HG02759 (cell line): ENCODE results near the gene SH3RF1.

Experiments
- ATAC-seq: cut with Tn5 transposase; IDR thresholded peaks from one replicate; pipeline ENCODE4 v1.9.1; 2021; ENCODE audit warnings: mild to moderate bottlenecking, moderate library complexity; ENCODE audit not compliant: unreplicated experiment

SH3RF1 gene

DNA sequence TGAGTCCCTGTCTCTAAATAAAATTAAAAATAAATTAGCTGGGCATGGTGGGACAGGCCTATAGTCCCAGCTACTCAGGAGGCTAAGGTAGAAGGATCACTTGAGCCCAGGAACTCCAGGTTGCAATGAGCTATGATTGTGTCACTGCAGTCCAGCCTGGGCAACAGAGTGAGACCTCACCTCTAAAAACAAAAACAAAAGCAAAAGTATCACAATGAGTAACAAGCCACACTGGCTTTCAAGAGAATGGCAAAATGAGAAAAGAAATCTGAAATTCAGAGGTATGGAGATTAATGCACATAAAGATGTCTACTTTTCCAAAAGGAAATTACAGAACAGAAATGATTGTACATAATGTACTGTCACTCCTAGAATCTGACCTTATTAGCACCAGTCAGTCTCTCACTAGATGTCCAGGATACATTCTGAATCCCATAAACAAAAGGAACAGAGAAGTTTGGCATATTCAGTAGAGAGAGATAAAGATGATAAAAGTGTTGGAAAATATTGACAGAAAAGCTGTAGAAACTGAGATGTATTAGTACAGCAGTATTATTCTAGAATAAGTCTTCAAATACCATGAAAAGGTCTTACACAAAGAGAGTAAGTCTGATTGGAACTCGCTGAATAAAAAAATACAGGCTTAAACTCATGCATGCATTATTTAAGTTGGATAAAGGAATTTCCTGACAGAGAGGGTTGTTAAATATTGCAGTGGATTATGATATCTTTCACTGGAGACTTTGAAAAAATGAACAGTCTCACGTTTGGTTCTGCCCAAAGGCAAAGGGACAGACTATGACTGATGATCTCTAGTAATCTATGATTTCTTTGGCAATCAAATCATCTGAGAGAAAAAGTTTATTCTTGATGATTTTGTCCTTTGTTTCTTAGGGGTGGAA, 102.5 kb downstream of the SH3RF1 start:
- peak; percentile 94 for ATAC-seq

- ATAC-seq: no peak
Measured at GRCh38 chr4:169164669-169165415, 105.9 kb downstream of the SH3RF1 start.

- ATAC-seq: no peak
Measured at GRCh38 chr4:169163947-169164668, 106.6 kb downstream of the SH3RF1 start.

DNA sequence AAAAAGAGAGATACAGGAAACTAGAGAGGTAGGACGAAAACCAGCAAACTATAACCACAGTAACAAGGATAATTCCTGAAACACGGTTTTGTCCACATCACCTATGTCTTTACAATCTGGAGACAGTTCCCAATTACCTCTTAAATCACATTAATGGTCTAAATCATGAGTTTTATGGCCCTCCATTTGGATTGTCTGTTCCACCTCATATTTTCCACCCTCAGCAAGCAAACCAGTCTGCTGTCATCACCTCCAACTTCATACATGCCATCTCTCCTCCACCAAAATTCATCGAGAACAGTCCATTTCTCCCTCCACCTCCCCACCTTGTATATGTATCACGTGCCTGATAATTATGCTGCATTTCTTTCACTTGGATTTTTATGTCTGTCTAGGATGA, 107.3 kb downstream of the SH3RF1 start:
- ATAC-seq: no peak

GRCh38 chr4:169160825-169161224, 109.9 kb downstream of the SH3RF1 start:
- no peak for ATAC-seq

DNA sequence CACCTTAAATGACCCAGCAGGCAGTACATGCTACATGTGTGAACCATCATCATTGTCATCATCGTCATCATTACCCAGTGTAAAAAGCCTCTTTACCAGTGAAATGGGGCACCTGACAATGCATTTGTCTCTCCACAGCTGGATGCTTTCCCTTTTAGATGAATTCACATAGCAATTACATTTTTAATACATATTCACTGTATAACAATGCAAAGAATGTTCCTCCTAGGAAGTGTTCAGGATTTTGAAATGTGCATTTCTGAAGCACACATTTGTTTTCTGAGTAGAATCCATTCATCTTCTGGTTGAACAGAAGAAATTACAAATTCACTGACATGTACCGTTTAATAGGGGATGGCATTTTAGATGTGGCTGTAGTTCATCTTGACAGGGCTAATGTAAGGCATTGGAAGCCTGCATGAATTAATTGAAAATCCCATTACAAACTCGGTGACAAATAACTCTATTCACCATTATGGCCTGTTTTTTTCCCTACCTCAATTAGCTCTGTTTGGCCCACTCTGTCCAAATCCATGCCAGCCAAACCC, 111.1 kb downstream of the SH3RF1 start:
- no peak for ATAC-seq

- ATAC-seq: no peak
Measured at GRCh38 chr4:169158861-169159260, 111.9 kb downstream of the SH3RF1 start.

DNA sequence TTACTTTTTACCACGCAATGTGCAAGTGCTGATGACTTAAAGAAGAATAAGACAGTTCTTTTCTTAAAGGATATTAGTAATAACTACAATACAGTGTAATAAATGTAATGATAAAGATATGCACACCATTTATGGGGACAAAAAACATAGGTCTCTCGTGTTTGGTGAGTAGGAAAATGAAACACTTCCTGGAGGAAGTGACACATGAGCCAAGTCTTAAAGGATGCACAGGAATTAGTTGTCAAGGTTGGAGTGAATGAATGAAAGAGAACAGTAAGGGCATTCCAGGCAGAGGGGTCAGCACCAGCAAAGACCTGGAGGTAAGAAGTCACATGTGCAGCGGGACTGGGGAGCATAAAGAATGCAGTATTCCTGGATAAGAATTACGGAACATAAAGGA, 112.7 kb downstream of the SH3RF1 start:
- ATAC-seq: no peak

GRCh38 chr4:169156392-169156791, 114.4 kb downstream of the SH3RF1 start:
- no peak for ATAC-seq

GRCh38 chr4:169154121-169154520, 116.6 kb downstream of the SH3RF1 start:
- no peak for ATAC-seq

DNA sequence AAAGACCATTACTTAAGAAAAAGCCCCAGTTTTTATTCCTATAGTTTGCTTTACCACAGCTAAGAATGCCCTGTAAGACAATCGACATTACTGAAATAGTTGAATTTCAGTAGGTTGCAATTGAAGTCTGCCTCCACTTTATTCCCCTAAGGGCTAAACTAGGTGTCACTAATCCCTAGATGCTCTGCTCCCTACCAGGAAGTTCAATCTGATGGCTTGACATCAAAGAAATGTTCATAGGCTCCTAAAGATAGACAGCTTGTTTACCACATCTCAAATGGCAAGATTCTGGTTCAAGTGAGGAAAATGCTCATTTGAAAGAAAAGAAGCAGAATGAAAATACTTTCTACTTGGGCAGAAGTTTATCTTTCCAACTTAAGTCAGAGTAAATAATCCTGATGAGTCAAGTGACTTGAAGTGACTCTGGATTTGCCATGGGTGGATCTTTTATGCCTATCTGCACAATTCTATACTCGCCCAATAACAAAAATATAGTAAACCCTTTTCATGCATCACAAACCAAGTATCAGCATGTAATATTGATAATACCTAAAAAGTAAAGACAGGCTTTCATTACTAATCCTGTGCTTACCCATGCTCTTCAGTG, 117.2 kb downstream of the SH3RF1 start:
- ATAC-seq: no peak

DNA sequence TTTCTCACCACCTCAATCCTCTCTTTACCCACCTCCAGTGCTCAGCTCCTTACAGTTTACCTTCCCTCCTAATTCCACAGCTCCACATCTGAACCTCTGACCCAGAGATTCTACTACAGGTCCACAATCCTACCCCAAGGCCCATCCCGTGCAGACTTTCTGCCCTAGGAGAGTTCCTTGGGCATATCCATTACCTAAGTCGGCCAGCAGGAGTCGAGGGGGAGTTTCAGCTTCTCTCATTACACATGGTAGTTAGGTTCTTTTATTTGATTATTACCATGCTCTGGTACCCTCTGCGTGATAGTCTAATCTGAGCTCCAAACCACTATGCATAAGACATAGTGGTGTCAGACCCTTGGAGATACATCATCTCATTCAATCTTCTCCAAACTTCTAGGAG, 117.9 kb downstream of the SH3RF1 start:
- ATAC-seq: no peak

- ATAC-seq: no peak
Measured at GRCh38 chr4:169152098-169152497, 118.7 kb downstream of the SH3RF1 start.

DNA sequence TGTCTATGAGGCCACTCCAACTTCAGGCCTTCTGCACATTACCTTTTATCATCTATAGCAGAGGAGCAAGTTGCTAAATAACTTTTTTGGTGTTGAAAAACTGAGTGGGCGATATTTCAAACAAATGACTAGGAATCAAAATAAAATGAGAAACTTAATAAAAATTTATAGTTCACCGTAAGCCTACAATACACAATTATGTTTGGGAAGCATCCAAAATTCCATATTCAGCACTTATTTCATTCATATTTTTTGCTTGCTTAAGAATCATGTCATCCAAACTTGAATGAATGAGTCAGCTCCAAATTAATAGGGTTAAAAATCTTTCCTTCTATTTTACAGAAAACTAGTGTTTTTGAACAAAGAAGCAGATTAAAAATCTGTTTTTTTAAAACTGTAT, 119.1 kb downstream of the SH3RF1 start:
- no peak for ATAC-seq

DNA sequence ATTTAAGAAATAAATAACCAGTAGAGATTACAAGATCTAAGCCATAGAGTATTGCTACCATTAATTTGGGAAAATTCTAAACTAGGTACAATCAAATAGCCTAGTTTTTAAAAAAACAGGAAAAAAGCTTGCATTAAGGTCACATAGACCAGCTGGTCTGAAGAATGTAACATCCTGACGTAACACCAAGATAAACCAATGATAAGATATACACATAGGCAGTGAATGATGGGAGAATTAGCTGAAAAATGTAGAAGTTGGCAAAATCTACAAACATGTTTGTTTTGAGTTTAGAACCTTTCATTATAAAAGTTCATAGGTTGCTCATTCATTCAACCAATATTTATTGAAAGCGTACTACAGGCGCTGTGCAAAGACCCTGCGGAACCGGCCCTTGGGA, 120.0 kb downstream of the SH3RF1 start:
- ATAC-seq: no peak

GRCh38 chr4:169148885-169149284, 121.9 kb downstream of the SH3RF1 start:
- ATAC-seq: no peak

DNA sequence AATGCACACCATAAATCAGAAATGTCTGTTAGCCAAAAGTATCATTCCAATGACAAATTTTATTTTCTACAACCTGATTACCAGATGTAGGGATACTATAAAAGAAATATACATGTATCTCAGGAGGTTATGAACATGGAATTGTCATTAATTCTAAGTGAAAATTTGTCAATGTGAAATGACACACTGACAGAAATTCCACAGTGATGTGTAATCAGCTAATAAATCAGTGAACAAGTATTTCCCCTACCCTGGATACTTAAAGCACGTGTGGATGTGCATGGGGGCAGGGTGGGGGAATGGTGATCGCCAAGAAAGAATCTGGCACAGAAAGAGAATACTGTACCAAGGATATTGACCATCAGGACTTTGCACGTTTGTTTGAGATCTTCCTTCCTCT, 123.6 kb downstream of the SH3RF1 start:
- ATAC-seq: no peak

DNA sequence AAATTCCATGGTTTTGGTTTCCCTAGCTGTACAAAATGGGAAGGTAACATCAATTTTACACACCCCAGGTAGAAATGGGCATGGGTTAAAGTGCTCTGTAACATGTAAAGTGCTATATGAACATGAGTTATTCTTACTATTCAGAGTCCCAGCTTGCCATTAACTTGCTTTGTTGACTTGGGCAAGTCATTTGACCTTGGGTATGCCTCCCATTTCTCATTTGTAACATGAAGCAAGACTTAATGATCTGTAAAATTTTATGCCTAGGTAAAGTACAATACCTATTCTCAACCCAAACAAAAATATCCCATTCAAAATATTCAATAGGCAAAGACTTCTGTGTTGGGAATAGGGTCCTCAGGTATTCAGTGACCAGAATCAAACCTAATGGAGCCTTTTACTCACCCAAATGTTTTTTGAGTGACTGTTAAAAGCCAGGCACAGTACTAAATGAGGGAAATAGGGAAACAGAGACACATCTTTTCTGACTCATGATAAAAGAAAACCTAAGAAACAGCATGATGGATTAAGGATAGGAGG, 126.6 kb downstream of the SH3RF1 start:
- ATAC-seq: peak; percentile 35

DNA sequence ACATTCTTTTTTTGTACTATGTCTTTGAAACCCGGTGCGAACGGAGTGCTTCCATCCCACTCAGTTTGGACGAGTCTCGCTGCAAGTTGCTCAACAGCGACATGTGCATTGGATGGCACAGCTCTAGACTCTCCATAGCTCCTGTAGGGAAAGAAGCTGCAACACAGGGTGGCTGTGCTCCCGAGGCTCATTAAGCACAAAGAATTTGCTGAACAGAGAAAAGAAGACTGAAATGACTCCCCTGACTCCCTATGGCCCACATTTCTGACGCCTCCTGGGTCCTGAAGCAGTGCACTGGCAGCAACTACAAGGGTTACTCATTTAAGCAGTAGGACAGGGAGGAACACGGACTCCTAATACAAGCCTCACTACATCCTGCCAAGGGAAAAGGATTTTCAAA, 127.4 kb downstream of the SH3RF1 start:
- no peak for ATAC-seq

- no peak for ATAC-seq
Measured at GRCh38 chr4:169142906-169143305, 127.8 kb downstream of the SH3RF1 start.

- ATAC-seq: no peak
Measured at GRCh38 chr4:169142391-169142790, 128.4 kb downstream of the SH3RF1 start.
